Right lobe of liver (tissue), 6 donors: ENCODE results near the gene TDRD10. TPM values are rescaled to one million over a fixed set of nuclear protein-coding genes. Genes with fewer than 3 reads are reported as not detected.
"Not testable (repeated sequence)": the region's sequence is repeated elsewhere in the genome, so short reads cannot be mapped to it uniquely, and the experiment has no call there.

Experiments used
- ATAC-seq, 4 donors: fragments of 200-7000 bp; cut with Tn5 transposase; one replicate each; pipeline ENCODE4 v1.9.1; 2020; ENCODE audit warnings: mild to moderate bottlenecking in 4 of 4, moderate library complexity in 4 of 4
- DNase-seq, 3 donors: peaks; one replicate each; pipeline ENCODE4 v3.0.0-alpha.2; 2020
- H3K27ac ChIP-seq, 3 donors: fragments of 200-600 bp; one replicate each; pipeline ENCODE4 v1.8.0; 2022
- H3K27me3 ChIP-seq, 2 donors: fragments of 200-600 bp; one replicate each; pipeline ENCODE4 v1.8.0; 2022
- H3K36me3 ChIP-seq, 4 donors: fragments of 200-600 bp; sonication (generic) in 1 of 4; one replicate each; pipeline versions ENCODE4 v1.5.1 to v1.8.0; 2017 to 2022; ENCODE audit warnings: control low read depth in 1 of 4
- H3K4me1 ChIP-seq, 4 donors: fragments of 200-600 bp; sonication (generic) in 1 of 4; one replicate each; pipeline versions ENCODE4 v1.5.1 to v1.8.0; 2017 to 2022; ENCODE audit warnings: control low read depth in 1 of 4
- H3K4me3 ChIP-seq, 3 donors: fragments of 200-600 bp; one replicate each; pipeline ENCODE4 v1.8.0; 2022
- H3K9me3 ChIP-seq, 4 donors: fragments of 200-600 bp; sonication (generic) in 1 of 4; one replicate each; pipeline versions ENCODE4 v1.5.1 to v1.8.0; 2017 to 2022; ENCODE audit warnings: control low read depth in 1 of 4
- CTCF ChIP-seq, 4 donors: fragments of 200-600 bp in 3 of 4; fragments of 450-650 bp in 1 of 4; IDR thresholded peaks; one replicate each; pipeline versions ENCODE4 v1.5.1 to v1.8.0; 2016 to 2022; ENCODE audit warnings: antibody characterized with exemption in 4 of 4, mild to moderate bottlenecking in 2 of 4
- POLR2A ChIP-seq: fragments of 450-650 bp; IDR thresholded peaks from one replicate; pipeline ENCODE4 v1.6.1; 2017; ENCODE audit warnings: antibody characterized with exemption, mild to moderate bottlenecking
- WGBS: methylation state at CpG from one replicate; pipeline ENCODE4 v1.1.6; 2018; ENCODE audit warnings: low coverage, low lambda C conversion rate; ENCODE audit not compliant: insufficient coverage; ENCODE audit errors: missing lambda C conversion rate; 5-methylcytosine and 5-hydroxymethylcytosine counted together
- intact Hi-C, 2 donors: fragments of 100-400 bp; cut with DNase I; formaldehyde crosslinking; loops; one replicate each; pipeline versions ENCODE4 v1.11.2 to v1.14.1; 2022
- total RNA-seq, 6 experiments: library from RNA; depleted of rRNA in 2 of 6; stranded (reverse); fragments of >200 nt in 2 of 6; fragmentation: NEBNext Ultra II Directional in 3 of 6; extraction: Animal tissue kit (Norgen Biotek cat#: 25700) in 3 of 6; gene quantifications; one replicate each; pipeline versions ENCODE4 v1.1.0 to v1.2.4, GENCODE V29; 2016 to 2023
- donor health status: DM: no; HTN: yes; CAD: no.
- donor health status: DM: no; HTN: no; CAD: no.
- donor health status: DM: no; HTN: no; CAD: no.
- donor health status: DM: no; HTN: yes; CAD: no.
- donor health status: DM: no; HTN: yes; CAD: no.

The TDRD10 gene
- total RNA-seq, 6 experiments from 2014 or later: 0.92 to 2.2 (median 1.4) TPM

- H3K27me3 ChIP-seq: no peaks in the 10 kb centered on the region
- peak in 1 of 3 donors; percentile 30 for DNase-seq
- ATAC-seq: no peak
- no peaks in the 10 kb centered on the region for H3K36me3 ChIP-seq
- H3K9me3 ChIP-seq: no peaks in the 10 kb centered on the region
- H3K4me3 ChIP-seq: no peak overlapping the region
- peaks cover 0 to 16% (median 4%) of the 10 kb centered on the region in 4 donors for H3K4me1 ChIP-seq
- intact Hi-C loops: no loop called here
- H3K27ac ChIP-seq: no peak overlapping the region
- WGBS: 38% methylated on average over 1 of the region's 1 CpG
- TF ChIP-seq POLR2A (no peak), CTCF (IDR thresholded peaks at IDR 0.05) (no peak)
Measured at GRCh38 chr1:154481053-154481452, 21.0 kb upstream of the TDRD10 start.

DNA sequence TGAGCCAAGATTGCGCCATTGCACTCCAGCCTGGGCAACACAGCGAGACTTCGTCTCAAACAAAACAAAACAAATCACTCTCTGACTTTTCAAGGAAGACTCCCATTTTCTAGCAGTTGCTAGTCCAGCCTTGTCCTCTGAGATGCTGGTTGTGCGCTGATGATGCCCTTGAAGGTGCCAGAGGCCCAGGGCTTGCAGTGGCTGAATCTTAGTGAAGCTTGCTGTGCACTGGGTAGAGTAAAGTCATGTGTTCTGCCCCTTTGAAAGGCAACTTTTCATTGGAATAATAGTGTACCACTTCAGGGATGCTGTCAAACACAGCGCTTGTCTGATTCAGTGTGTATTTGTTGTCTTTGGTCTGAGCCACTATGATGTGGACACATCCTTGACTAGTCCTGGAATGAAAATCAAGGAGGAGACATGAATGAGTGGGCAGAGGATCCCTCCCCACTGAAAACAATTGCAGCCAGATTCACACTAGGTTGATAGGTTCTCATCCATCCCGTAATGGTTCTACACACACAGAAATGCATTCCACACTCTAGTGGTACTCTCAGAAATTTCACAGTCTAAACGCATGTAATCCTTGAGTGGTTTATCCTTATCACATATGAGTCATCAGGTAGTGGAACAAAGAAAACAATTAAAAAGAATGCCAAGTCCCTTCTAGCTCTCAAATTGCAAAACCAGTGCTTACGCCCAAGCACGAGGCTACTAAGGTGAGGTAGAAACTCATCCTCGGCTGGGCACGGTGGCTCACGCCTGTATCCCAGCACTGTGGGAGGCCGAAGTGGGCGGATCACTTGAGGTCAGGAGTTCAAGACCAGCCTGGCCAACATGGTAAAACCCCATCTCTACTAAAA lies 17.8 kb upstream of the TDRD10 start:
- Histone ChIP-seq H3K4me1 (peaks cover 0 to 20% (median 5%) of the 10 kb centered on the region in 4 donors), H3K27me3 (no peaks in the 10 kb centered on the region), H3K36me3 (no peaks in the 10 kb centered on the region), H3K27ac (no peak overlapping the region), H3K4me3 (no peak overlapping the region), H3K9me3 (no peaks in the 10 kb centered on the region)
- DNase-seq: no peak
- TF ChIP-seq POLR2A: no peak
- TF ChIP-seq CTCF (IDR thresholded peaks at IDR 0.05): no peak
- intact Hi-C loops: no loop called here
- WGBS: 67% methylated on average over 7 of the region's 14 CpGs
- ATAC-seq: peak in 2 of 4 donors; percentile 9 to 53

- peaks cover 0 to 12% (median 5%) of the 10 kb centered on the region in 4 donors for H3K4me1 ChIP-seq
- H3K9me3 ChIP-seq: no peaks in the 10 kb centered on the region
- H3K4me3 ChIP-seq: no peak overlapping the region
- no peaks in the 10 kb centered on the region for H3K36me3 ChIP-seq
- peak in 1 of 3 donors; percentile 39 for DNase-seq
- 59% methylated on average over 5 of the region's 5 CpGs for WGBS
- TF ChIP-seq POLR2A (no peak), CTCF (IDR thresholded peaks at IDR 0.05) (no peak)
- no peak overlapping the region for H3K27ac ChIP-seq
- ATAC-seq: peak; percentile 66 to 83 (median 75)
- no peaks in the 10 kb centered on the region for H3K27me3 ChIP-seq
- intact Hi-C loops: no loop called here
Measured at GRCh38 chr1:154485106-154485505, 16.9 kb upstream of the TDRD10 start.

DNA sequence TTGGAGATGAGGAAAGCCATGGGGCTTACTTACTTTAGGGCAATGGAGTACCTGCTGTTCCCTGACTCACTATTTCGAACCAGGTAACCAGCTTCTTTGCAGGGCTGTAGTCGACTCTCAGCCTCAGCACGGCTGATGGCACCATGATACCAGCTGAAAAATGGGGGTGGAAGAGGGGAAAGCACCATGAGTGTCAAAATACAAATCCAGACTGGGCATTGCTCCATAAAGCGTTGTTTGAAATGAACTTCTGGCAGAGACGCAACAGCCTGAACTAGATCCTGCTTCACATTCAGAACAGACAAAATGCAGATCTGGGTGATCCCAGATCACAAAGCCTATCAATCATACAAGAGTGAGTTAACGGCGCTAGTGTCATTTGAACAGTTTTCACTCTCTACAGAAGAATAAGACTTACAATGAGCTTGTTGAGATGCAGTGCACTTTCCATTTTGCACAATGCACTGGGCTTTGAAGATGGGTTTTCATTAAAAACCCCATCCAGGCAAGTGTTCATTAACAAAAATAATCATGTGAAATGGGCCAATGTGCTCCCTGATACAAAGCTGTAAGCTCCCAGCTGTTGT lies 16.0 kb upstream of the TDRD10 start:
- Histone ChIP-seq H3K9me3 (no peaks in the 10 kb centered on the region), H3K4me3 (no peak overlapping the region), H3K36me3 (no peaks in the 10 kb centered on the region), H3K27ac (no peak overlapping the region), H3K4me1 (peaks cover 0 to 12% (median 5%) of the 10 kb centered on the region in 4 donors), H3K27me3 (no peaks in the 10 kb centered on the region)
- intact Hi-C loops: no loop called here
- ATAC-seq (peak; percentile 66 to 80 (median 75)), DNase-seq (peak in 1 of 3 donors; percentile 69)
- WGBS: 24% methylated on average over 7 of the region's 7 CpGs
- TF ChIP-seq POLR2A (no peak), CTCF (IDR thresholded peaks at IDR 0.05) (no peak)

DNA sequence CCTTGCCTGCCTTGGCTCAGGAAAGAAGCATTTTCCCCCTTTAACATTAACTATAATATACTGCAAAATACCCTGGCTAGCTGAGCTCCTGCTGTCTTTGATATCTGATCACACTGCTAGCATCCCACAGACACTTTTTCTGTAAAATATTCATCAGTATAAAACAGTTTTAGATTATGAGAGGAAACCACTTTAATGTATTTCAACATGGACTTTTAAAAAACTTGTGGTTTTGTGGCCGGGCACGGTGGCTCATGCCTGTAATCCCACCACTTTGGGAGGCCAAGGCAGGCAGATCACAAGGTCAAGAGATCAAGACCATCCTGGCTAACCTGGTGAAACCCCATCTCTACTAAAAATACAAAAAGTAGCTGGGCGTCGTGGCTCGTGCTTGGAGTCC lies 15.3 kb upstream of the TDRD10 start:
- H3K9me3 ChIP-seq, H3K36me3 ChIP-seq, H3K27ac ChIP-seq, H3K27me3 ChIP-seq, H3K4me3 ChIP-seq, intact Hi-C loops, ATAC-seq, DNase-seq: not testable (repeated sequence)
- peaks cover 0 to 12% (median 5%) of the 10 kb centered on the region in 4 donors for H3K4me1 ChIP-seq
- WGBS: 49% methylated on average over 4 of the region's 5 CpGs
